ENCODE results near the gene RAB40A.
"Not testable (repeated sequence)": the region's sequence is repeated elsewhere in the genome, so short reads cannot be mapped to it uniquely, and the experiment has no call there.

Gene RAB40A

GRCh38 chrX:103460001-103460755 is 59.1 kb downstream of the RAB40A start:
- not testable (repeated sequence) for DNase-seq

DNA sequence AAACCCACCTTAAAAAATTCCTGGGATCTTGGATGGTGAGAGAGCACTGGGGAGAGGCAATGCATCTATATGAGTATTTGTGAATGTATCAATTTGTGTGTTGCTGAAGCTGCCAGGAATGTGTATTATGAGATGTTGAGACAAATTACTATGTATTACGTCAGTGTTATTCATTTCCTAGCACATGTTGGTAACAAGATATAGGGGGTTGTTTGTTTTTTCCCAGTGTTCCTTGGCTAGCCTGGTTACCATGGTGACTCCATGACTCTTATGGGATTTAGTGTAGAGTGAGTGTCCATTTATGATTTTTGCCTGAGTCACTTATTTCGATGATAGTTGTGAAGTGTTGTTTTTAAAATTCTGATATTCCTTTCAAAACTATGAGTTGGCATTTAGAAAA is 65.6 kb downstream of the RAB40A start:
- peak; percentile 92 for DNase-seq
